Activated naive CD8-positive, alpha-beta T cell treated with anti-CD3 and anti-CD28 coated beads for 36 hours (primary cell): Measurements from ENCODE around the gene TAMM41. TPM values are rescaled to one million over a fixed set of nuclear protein-coding genes. Genes with fewer than 3 reads are reported as not detected.

Experiments
- DNase-seq: peaks from one replicate; pipeline ENCODE4 v3.0.0; 2021
- H3K27ac Mint-ChIP-seq: one replicate; pipeline ENCODE4 v1.8.0; 2022; ENCODE audit warnings: mild to moderate bottlenecking, moderate library complexity, mixed read lengths
- H3K27me3 Mint-ChIP-seq: one replicate; pipeline ENCODE4 v1.8.0; 2022; ENCODE audit warnings: mild to moderate bottlenecking, mixed read lengths
- H3K36me3 Mint-ChIP-seq: one replicate; pipeline ENCODE4 v1.8.0; 2021; ENCODE audit warnings: mild to moderate bottlenecking, mixed read lengths
- H3K4me1 Mint-ChIP-seq: one replicate; pipeline ENCODE4 v1.8.0; 2021; ENCODE audit warnings: mixed read lengths
- H3K4me3 Mint-ChIP-seq: one replicate; pipeline ENCODE4 v1.8.0; 2022; ENCODE audit warnings: mild to moderate bottlenecking, moderate library complexity, mixed read lengths
- H3K9me3 Mint-ChIP-seq: one replicate; pipeline ENCODE4 v1.8.0; 2022; ENCODE audit warnings: mixed read lengths
- total RNA-seq, 2 experiments: library from RNA; stranded (reverse); gene quantifications; one replicate each; pipeline ENCODE4 v1.2.3, GENCODE V29; 2021

Gene TAMM41
- total RNA-seq, 2 experiments from 2014 or later, result 26.9 to 27.4 TPM

DNA sequence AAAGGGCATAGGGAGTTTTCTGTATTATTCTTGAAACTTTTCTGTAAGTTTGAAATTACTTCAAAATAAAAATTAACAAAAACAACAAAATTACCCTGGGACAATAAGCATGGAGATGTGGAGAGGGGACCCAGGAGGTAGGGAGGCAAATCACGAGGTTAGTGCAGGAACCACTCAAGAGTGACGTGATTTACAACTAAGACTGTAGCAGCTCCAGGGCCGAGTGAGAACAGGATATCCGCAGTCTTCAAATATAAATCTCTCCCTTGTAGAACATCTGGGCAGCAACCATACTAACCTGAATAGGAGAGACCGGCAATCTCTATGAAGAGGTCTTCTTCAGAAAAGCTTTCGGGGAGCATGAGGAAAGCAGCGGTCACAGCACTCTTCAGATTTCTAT lies 17.3 kb downstream of the TAMM41 start:
- H3K36me3 Mint-ChIP-seq, result peaks cover 28% of the 10 kb centered on the region

DNA sequence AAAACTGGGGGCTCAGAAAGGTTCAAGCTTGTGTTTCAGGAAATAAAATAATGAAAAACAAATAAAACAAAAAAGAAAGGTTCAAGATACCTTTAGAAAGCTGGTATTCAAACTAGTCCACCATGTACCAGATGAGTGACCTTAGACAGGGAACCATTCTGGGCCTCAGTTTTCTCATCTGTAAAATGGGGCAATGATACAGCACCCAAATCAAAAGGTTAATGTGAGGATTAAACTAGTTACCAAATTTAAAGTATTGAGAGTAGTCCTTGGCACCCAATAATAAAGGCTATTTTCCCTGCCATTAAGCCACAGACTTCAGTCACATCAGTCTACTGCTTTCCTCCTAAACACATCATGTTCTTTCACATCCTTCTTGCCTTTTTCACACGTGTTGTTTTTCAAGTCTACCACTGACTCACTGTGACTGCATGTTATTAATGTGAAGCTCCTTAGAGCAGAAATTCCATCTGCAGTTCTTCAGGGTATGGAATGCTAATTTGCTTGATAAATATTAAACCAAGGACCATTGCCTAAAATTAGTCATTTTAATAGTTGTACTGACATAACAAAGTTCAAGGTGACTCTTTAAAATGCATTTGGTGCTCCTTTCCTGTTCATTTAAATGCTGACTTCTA lies 19.9 kb downstream of the TAMM41 start:
- Mint-ChIP-seq H3K27ac (no peak overlapping the region), H3K4me3 (no peak overlapping the region), H3K4me1 (peaks cover 9% of the 10 kb centered on the region), H3K27me3 (no peaks in the 10 kb centered on the region), H3K9me3 (no peaks in the 10 kb centered on the region), H3K36me3 (peaks cover 22% of the 10 kb centered on the region)
- DNase-seq, result no peak

More for the DNA sequence above, 17.3 kb downstream of the TAMM41 start:
- Mint-ChIP-seq H3K4me3 (no peak overlapping the region), H3K4me1 (peaks cover 7% of the 10 kb centered on the region), H3K27me3 (no peaks in the 10 kb centered on the region), H3K9me3 (no peaks in the 10 kb centered on the region), H3K27ac (no peak overlapping the region)
- DNase-seq, result no peak

DNA sequence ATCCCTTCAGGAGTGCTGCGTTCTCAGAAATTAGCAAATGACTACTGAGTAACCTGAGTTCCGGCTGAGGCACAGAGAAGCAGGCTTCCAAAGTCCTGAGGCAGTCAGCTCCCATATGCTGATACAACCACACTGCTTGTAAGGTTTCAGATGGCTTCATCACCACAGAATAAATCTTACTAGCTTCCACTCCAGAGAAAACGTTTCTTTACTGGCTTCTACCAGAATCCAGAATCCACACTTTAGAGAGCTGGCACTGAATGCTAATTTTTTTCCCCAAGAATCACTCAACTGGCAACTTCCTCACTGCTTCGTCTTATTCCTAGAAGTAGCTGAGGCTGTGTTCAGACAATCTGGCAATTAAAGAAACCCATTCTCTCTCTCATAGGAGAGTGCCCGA lies 21.4 kb downstream of the TAMM41 start:
- Mint-ChIP-seq H3K9me3 (no peaks in the 10 kb centered on the region), H3K4me1 (peaks cover 9% of the 10 kb centered on the region), H3K27me3 (no peaks in the 10 kb centered on the region), H3K27ac (no peak overlapping the region), H3K36me3 (peaks cover 17% of the 10 kb centered on the region), H3K4me3 (no peak overlapping the region)
- no peak for DNase-seq

DNA sequence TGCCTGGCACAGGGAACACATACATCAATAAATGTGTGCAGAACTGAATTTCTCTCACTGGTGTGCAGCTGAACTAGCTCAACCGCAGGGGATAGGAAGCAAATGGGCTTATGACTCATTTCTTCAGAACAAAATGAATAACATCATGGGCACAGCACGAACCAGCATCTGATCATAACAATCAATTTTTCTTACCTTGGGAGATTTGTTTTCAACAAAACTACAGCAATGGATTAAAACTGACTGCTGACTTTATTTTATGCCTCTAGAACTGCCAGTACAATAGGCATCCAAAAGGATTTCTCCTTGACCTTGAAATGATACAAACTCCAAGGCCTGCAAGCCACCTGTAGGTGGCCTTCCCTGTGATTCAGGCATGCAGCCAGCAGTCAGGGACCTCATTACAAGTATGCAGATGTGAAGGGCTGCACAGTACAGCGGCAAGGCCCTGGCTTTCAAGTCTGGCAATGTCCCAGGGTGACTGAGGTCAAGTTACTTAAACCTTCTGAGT lies 26.1 kb downstream of the TAMM41 start:
- Mint-ChIP-seq H3K27me3 (no peaks in the 10 kb centered on the region), H3K27ac (no peak overlapping the region), H3K4me1 (peaks cover 7% of the 10 kb centered on the region), H3K4me3 (no peak overlapping the region), H3K36me3 (peaks cover 16% of the 10 kb centered on the region), H3K9me3 (no peaks in the 10 kb centered on the region)
- DNase-seq, result no peak

DNA sequence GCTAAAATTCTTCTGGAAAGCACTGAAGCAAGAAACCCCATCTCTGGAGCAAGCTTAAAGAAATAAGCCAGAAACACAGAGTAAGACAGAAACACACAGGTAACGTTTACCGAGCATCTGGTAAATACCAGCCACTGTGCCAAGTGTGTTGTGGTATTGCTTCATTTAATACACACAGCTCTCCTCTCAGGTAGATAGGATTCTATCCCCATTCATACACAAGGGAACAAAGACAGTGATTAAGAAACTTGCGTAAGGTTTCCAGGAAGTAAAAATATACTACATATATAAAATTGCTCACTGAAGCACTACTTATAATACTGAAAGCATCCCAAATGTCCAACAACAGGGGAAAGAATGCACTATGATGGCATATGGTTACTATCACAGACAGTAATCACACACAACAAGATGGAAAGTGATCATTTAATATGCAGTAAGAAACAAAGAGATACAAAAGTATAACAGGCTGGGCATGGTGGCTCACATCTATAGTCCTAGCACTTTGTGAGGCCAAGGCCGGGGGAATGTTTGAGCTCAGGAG lies 27.5 kb downstream of the TAMM41 start:
- H3K9me3 Mint-ChIP-seq, result no peaks in the 10 kb centered on the region
- H3K4me1 Mint-ChIP-seq, result peaks cover 2% of the 10 kb centered on the region
- H3K27me3 Mint-ChIP-seq, result no peaks in the 10 kb centered on the region
- peaks cover 11% of the 10 kb centered on the region for H3K36me3 Mint-ChIP-seq
- H3K4me3 Mint-ChIP-seq, result no peak overlapping the region
- DNase-seq, result no peak
- H3K27ac Mint-ChIP-seq, result no peak overlapping the region

DNA sequence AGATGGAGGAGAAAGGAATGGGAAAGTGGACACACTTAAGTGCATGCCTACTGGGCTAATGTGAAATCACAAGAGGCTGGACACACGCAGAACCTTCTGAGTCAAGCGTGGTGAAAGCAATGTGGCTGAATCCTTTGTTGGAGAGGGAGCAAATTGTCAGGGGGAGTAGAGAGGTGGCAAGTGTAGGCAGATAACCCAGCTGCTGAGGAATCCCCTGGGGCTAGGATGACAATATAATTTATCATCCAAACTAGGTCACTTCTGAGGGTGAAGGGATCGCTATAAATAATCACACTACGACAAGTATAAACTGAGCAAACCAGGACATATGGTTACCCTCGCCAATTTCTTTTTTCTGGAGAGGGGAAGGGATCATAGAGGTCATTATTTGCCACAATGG lies 28.7 kb downstream of the TAMM41 start:
- DNase-seq, result no peak
- no peaks in the 10 kb centered on the region for H3K27me3 Mint-ChIP-seq
- H3K9me3 Mint-ChIP-seq, result no peaks in the 10 kb centered on the region
- no peak overlapping the region for H3K4me3 Mint-ChIP-seq
- peaks cover 11% of the 10 kb centered on the region for H3K36me3 Mint-ChIP-seq
- H3K4me1 Mint-ChIP-seq, result peaks cover 2% of the 10 kb centered on the region
- no peak overlapping the region for H3K27ac Mint-ChIP-seq

DNA sequence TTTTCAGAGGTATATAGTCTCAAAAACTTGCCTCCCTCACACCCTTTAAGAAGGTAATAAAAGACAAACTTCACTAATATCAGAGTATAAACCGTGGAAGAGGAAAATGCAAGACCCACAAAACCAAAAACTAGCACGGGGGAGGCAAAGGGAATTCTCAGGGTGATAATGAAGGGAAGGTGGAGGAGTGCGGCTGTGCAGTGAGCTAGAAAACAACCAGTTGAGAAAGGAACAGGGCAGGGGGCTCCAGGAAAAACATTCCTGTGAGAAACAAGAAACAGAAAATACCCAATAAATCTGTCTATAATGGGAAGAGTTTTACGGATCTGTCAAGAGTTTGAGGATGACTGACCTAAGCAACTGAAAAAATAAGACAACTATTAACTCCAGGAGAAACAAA lies 31.6 kb downstream of the TAMM41 start:
- no peaks in the 10 kb centered on the region for H3K27me3 Mint-ChIP-seq
- no peak overlapping the region for H3K4me3 Mint-ChIP-seq
- DNase-seq, result no peak
- peaks cover 3% of the 10 kb centered on the region for H3K4me1 Mint-ChIP-seq
- H3K27ac Mint-ChIP-seq, result no peak overlapping the region
- H3K9me3 Mint-ChIP-seq, result no peaks in the 10 kb centered on the region
- peaks cover 10% of the 10 kb centered on the region for H3K36me3 Mint-ChIP-seq

DNA sequence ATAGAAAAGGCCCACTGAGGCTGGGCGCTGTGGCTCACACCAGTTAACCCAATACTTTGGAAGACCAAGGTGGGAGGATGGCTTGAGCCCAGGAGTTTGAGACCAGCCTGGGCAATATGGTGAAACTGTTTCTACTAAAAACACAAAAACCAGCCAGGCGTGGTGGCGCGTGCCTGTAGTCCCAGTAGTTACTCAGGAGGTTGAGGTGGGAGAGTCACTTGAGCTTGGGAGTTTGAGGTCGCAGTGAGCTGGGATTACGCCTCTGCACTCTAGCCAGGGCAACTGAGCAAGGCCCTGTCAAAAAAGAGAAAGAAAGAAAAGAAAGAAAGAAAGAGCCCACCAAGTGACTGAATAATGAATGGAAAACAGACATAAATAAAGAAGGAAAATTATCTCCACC lies 32.0 kb downstream of the TAMM41 start:
- Mint-ChIP-seq H3K36me3 (peaks cover 8% of the 10 kb centered on the region), H3K27me3 (no peaks in the 10 kb centered on the region), H3K9me3 (no peaks in the 10 kb centered on the region), H3K4me3 (no peak overlapping the region), H3K27ac (no peak overlapping the region), H3K4me1 (peaks cover 3% of the 10 kb centered on the region)
- DNase-seq, result no peak

DNA sequence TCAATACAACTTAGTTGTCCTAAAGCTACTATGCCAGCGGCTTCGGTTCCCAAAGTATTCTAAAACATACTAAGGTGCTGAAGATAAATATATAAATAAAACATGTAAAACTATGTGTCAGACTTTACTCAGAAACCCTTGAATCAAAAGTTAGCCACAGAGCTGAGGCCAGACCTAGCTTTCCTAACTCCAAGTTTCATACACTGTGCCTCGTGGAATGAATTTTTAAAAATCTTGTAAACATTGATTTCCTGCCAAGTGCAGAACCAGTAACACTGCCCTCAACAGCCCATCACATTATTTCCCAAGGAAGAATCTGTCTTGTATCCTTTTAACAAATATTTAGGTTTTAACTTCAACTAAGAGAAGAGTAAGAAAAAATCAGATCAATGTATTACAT lies 36.4 kb downstream of the TAMM41 start:
- Mint-ChIP-seq H3K4me1 (peaks cover 3% of the 10 kb centered on the region), H3K27me3 (no peaks in the 10 kb centered on the region), H3K9me3 (no peaks in the 10 kb centered on the region), H3K27ac (no peak overlapping the region), H3K4me3 (no peak overlapping the region), H3K36me3 (peaks cover 18% of the 10 kb centered on the region)
- no peak for DNase-seq

DNA sequence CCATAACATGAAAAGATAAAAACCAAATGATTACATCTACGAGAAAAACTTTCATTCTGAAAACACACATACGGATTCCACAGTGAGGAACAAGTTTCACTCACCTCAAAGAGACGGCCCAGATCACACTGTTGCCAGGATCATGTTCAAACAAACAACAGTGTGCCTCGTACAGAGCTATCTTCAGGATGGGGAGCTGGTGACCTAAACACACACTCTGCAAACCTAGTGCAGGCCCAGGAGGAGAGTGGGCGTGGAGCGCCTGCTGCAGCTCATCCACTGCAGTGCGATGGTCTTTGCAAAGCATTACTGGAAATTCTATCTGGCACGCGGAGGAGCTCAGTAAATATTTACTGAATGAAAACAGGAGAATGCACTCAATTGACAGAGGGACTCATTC lies 38.5 kb downstream of the TAMM41 start:
- no peak overlapping the region for H3K4me3 Mint-ChIP-seq
- no peaks in the 10 kb centered on the region for H3K27me3 Mint-ChIP-seq
- no peak overlapping the region for H3K27ac Mint-ChIP-seq
- no peak for DNase-seq
- H3K36me3 Mint-ChIP-seq, result peaks cover 24% of the 10 kb centered on the region
- no peaks in the 10 kb centered on the region for H3K9me3 Mint-ChIP-seq
- peaks cover 3% of the 10 kb centered on the region for H3K4me1 Mint-ChIP-seq

DNA sequence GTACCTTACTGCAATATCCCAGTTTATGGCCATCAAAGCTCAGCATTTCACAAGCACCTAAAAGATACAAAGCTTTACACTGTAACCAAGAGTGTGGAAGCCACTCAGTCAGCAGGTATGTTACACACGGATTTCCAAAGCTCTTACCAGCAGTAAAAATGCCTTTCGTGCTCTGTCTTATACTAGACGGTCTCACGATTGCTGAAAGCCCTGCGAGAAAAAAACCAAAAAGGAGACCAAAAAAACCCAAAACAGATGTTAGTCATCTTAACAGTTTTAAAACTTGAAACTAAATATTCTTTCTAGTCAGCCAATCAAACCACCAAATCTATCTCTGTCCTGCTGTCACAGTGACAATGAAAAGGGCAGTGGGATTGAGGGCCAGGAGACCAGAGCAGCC lies 39.0 kb downstream of the TAMM41 start:
- Mint-ChIP-seq H3K36me3 (peaks cover 28% of the 10 kb centered on the region), H3K9me3 (no peaks in the 10 kb centered on the region), H3K4me1 (peaks cover 3% of the 10 kb centered on the region), H3K27me3 (no peaks in the 10 kb centered on the region), H3K27ac (no peak overlapping the region), H3K4me3 (no peak overlapping the region)
- DNase-seq, result no peak

DNA sequence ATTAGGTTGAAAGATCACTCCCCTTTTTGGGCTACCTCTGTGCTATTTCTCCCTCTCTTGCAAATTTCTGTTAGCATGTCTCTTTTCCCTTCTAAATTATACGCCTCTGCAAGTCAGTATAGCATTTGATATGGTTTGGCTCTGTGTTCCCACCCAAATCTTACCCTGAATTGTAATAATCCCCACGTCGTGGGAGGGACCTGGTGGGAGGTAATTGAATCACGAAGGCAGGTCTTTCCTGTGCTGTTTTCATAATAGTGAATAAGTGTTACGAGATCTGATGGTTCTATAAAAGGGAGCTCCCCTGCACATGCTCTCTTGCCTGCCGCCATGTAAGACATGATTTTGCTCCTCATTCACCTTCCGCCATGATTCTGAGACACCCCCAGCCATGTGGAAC lies 41.0 kb downstream of the TAMM41 start:
- Mint-ChIP-seq H3K4me1 (no peaks in the 10 kb centered on the region), H3K27me3 (no peaks in the 10 kb centered on the region), H3K27ac (peak overlapping the region; percentile 22), H3K4me3 (no peak overlapping the region), H3K9me3 (peaks cover 6% of the 10 kb centered on the region), H3K36me3 (peaks cover 45% of the 10 kb centered on the region)
- no peak for DNase-seq

DNA sequence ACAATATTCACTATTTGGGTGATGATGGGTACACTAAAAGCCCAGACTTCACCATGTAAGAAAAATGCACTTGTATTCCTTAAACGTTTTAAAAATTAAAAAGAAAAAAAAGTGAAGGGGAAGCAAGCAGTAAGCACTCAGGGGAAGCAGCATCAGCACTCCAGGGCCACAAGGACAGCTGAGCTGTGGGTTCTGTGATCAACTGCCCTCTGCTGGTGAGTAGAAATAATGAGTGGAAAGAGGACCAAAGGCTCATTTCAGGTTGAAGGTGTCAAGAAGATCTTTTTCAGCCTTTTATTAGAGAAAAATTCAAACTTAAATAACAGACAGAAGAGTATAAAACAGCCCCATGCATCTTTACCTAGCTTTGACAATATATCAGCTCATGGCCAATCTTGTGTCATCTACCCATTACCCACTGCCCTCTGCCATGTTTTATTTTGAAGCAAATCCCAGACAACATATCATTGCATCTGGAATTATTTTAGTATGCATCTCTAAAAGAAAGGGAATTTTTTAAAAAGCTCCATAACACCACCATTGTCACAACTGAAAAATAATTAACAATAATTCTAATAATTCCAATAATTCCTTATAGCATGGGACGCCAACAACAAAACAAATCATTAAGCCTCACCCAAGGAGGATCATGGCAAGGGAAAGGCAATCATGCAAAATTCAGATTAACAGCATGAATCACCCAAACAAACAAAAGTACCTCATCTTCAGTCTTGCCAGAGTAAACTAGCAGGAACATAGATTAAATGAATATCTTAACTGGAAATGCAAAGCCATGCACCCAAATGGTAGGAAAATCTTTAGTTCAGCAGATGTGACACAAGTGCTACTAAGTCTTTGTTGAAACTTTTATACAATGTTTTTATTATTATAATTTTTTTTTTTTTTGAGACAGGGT lies 42.5 kb downstream of the TAMM41 start:
- DNase-seq, result peak; percentile 21
- Mint-ChIP-seq H3K9me3 (peaks cover 11% of the 10 kb centered on the region), H3K27me3 (no peaks in the 10 kb centered on the region), H3K4me1 (no peaks in the 10 kb centered on the region), H3K4me3 (no peak overlapping the region), H3K27ac (no peak overlapping the region), H3K36me3 (peaks cover 58% of the 10 kb centered on the region)

DNA sequence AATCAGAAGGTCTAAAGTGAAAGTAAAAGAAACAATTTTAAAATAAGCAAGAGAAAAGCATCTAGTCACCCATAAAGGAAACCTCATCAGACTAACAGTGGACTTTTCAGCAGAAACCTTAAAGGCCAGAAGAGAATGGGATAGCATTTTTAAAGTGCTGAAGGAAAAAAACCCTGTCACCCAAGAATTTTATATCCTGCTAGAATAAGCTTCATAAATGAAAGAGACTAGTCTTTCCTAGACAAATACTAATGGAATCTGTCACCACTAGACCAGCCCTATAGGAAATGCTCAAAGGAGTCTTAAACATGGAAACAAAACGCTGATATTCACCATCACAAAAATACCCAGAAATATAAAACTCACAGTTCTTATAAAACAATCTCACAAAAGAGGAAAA lies 46.9 kb downstream of the TAMM41 start:
- Mint-ChIP-seq H3K36me3 (peaks cover 81% of the 10 kb centered on the region), H3K27me3 (no peaks in the 10 kb centered on the region), H3K27ac (no peak overlapping the region), H3K4me1 (no peaks in the 10 kb centered on the region), H3K9me3 (peaks cover 11% of the 10 kb centered on the region), H3K4me3 (no peak overlapping the region)
- DNase-seq, result no peak

DNA sequence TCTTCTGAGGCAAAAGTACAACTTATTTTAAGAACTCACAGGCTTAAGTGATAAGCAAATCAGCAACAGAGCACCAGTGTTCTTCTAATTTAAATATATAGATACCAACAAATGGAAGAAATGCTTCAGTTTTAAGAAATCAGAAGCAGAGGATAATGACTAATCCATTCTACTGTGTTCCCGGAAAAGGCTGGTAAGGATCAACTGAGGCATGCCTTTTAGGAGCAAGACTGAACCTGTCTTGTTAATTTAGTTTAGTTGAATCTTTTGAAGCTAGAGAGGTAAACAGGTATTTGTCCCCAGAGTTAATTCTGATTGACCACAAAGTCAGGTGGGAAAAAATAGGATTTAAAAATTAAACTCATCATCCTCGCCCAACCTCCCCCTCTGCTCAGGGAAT lies 51.8 kb downstream of the TAMM41 start:
- no peak for DNase-seq
- H3K27ac Mint-ChIP-seq, result no peak overlapping the region
- H3K36me3 Mint-ChIP-seq, result peaks cover 58% of the 10 kb centered on the region
- H3K4me3 Mint-ChIP-seq, result no peak overlapping the region
- H3K27me3 Mint-ChIP-seq, result no peaks in the 10 kb centered on the region
- peaks cover 3% of the 10 kb centered on the region for H3K9me3 Mint-ChIP-seq
- H3K4me1 Mint-ChIP-seq, result no peaks in the 10 kb centered on the region
